SK-N-SH treated with all-trans-retinoic acid at 6 μM for 48 hours (cell line): Measurements from ENCODE around the gene SENP1.

Source experiments
- ARNTL ChIP-seq: fragments of 450-650 bp; formaldehyde crosslinking; IDR thresholded peaks from 2 replicates; pipeline ENCODE4 v1.5.0; 2020; ENCODE audit warnings: low read depth, mild to moderate bottlenecking, moderate library complexity, borderline replicate concordance
- BACH2 ChIP-seq: fragments of 250-450 bp; sonication (Bioruptor Pico); IDR thresholded peaks from 2 replicates; pipeline ENCODE4 v1.9.0; 2021; ENCODE audit warnings: mild to moderate bottlenecking, borderline replicate concordance
- CREB5 ChIP-seq: fragments of 250-450 bp; sonication (Bioruptor Pico); IDR thresholded peaks from 2 replicates; pipeline ENCODE4 v1.5.1; 2020; ENCODE audit warnings: low read depth, mild to moderate bottlenecking, moderate library complexity
- ESRRG ChIP-seq: fragments of 250-450 bp; sonication (Bioruptor Pico); IDR thresholded peaks from 2 replicates; pipeline ENCODE4 v1.6.1; 2021; ENCODE audit warnings: mild to moderate bottlenecking
- OSR1 ChIP-seq: fragments of 250-450 bp; sonication (Bioruptor Pico); IDR thresholded peaks from 2 replicates; pipeline ENCODE4 v1.8.0; 2022; ENCODE audit warnings: moderate library complexity, mild to moderate bottlenecking, inconsistent platforms
- PATZ1 ChIP-seq: fragments of 250-450 bp; sonication (Bioruptor Pico); IDR thresholded peaks from 2 replicates; pipeline ENCODE4 v1.8.0; 2020; ENCODE audit warnings: mild to moderate bottlenecking, moderate library complexity, borderline replicate concordance
- POU6F1 ChIP-seq: fragments of 250-450 bp; sonication (Bioruptor Pico); IDR thresholded peaks from 2 replicates; pipeline ENCODE4 v1.8.0; 2021; ENCODE audit warnings: low read depth, mild to moderate bottlenecking, moderate library complexity, borderline replicate concordance
- PPARA ChIP-seq: fragments of 250-450 bp; sonication (Bioruptor Pico); IDR thresholded peaks from 2 replicates; pipeline ENCODE4 v1.5.0; 2020; ENCODE audit warnings: mild to moderate bottlenecking, borderline replicate concordance
- RARB ChIP-seq: fragments of 250-450 bp; sonication (Bioruptor Pico); IDR thresholded peaks from 2 replicates; pipeline ENCODE4 v1.8.0; 2021; ENCODE audit warnings: mild to moderate bottlenecking, moderate library complexity
- TSHZ2 ChIP-seq: fragments of 250-450 bp; sonication (Bioruptor Pico); IDR thresholded peaks from 2 replicates; pipeline ENCODE4 v1.5.0; 2020; ENCODE audit warnings: mild to moderate bottlenecking, moderate library complexity
- ZC3H10 ChIP-seq: fragments of 250-450 bp; sonication (Bioruptor Pico); IDR thresholded peaks from 2 replicates; pipeline ENCODE4 v1.5.1; 2021; ENCODE audit warnings: mild to moderate bottlenecking, moderate library complexity
- ZFP3 ChIP-seq: fragments of 250-450 bp; sonication (Bioruptor Pico); IDR thresholded peaks from 2 replicates; pipeline ENCODE4 v1.5.0; 2020; ENCODE audit warnings: mild to moderate bottlenecking, moderate library complexity
- ZFP30 ChIP-seq: fragments of 450-650 bp; formaldehyde crosslinking; IDR thresholded peaks from 2 replicates; pipeline ENCODE4 v1.5.0; 2022; ENCODE audit warnings: mild to moderate bottlenecking, moderate library complexity
- ZNF565 ChIP-seq: fragments of 450-650 bp; formaldehyde crosslinking; conservative IDR thresholded peaks from 2 replicates; pipeline ENCODE4 v1.5.0; 2020; ENCODE audit warnings: low read depth, mild to moderate bottlenecking, moderate library complexity

- no peak for TF ChIP-seq PPARA (CRISPR knock-in tag)
- no peak for TF ChIP-seq ARNTL (CRISPR knock-in tag)
- TF ChIP-seq RARB (CRISPR knock-in tag) = no peak
- no peak for TF ChIP-seq BACH2 (CRISPR knock-in tag)
- TF ChIP-seq ESRRG (CRISPR knock-in tag) = no peak
- no peak for TF ChIP-seq ZFP3
- no peak for TF ChIP-seq ZC3H10 (CRISPR knock-in tag)
- TF ChIP-seq POU6F1 (CRISPR knock-in tag) = no peak
- TF ChIP-seq ZFP30 (CRISPR knock-in tag) = no peak
- no peak for TF ChIP-seq PATZ1 (CRISPR knock-in tag)
- TF ChIP-seq CREB5 = no peak
- no peak for TF ChIP-seq ZNF565 (CRISPR knock-in tag)
- no peak for TF ChIP-seq TSHZ2 (CRISPR knock-in tag)
- TF ChIP-seq OSR1 = no peak
Observed at GRCh38 chr12:48015129-48015528, 90.8 kb downstream of the SENP1 start.
